Measurements from ENCODE around the gene GOLIM4. TPM values are rescaled to one million over a fixed set of nuclear protein-coding genes. Genes with fewer than 3 reads are reported as not detected.

GOLIM4 gene
- total and polyA plus RNA-seq, 7 experiments from 2014 or later, result 0.43 to 5.5 (median 1.0) TPM; not detected in 2

DNA sequence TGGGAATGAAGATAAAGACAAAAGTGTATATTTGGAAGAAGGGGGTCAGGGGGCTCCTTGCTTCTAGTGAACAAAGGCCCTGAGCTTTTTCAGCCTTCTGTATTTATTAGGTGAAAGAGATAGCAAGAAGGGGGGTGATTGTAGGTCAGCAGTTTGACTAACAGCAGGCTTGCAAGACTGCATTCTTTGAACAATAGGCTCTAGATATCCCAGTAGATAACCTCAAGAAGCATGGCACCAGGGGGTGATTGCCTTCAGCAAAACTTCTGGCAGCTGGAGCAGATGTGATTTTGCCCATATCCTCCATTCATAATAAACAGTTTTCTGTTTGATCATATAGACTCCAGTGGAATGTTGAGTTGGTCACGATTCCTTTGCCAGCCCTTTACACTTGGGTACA, 31.7 kb upstream of the GOLIM4 start:
- no peaks in the 10 kb centered on the region for H3K4me1 Mint-ChIP-seq
- ChIA-PET CTCF (no interaction called here), POLR2A (no interaction called here)
- H3K4me3 Mint-ChIP-seq, result no peak overlapping the region
- DNase-seq (no peak), ATAC-seq (no peak)
- Histone ChIP-seq H3K27ac (ENCODE audit: low read depth, low read length) (no peak overlapping the region), H3K27me3 (ENCODE audit: control insufficient read depth in 2 of 2, insufficient read depth in 2 of 2, low read length in 2 of 2) (no peaks in the 10 kb centered on the region), H3K9me3 (ENCODE audit: control insufficient read depth in 2 of 3, low read length in 3 of 3) (no peaks in the 10 kb centered on the region), H3K4me3 (ENCODE audit: low read length) (no peak overlapping the region), H3K4me1 (ENCODE audit: control insufficient read depth in 2 of 2, insufficient read depth in 2 of 2, low read length in 2 of 2) (no peaks in the 10 kb centered on the region), H3K36me3 (ENCODE audit: control insufficient read depth in 2 of 3, insufficient read depth in 3 of 3, low read length in 3 of 3) (no peaks in the 10 kb centered on the region)
- no peak overlapping the region for H3K27ac Mint-ChIP-seq
- H3K36me3 Mint-ChIP-seq, result peaks cover 0 to 9% (median 0%) of the 10 kb centered on the region in 5 donors
- peaks cover 0 to 11% (median 0%) of the 10 kb centered on the region in 5 donors for H3K27me3 Mint-ChIP-seq
- intact Hi-C loops (cut with micrococcal nuclease), result no loop called here
- peaks cover 0 to 36% (median 7%) of the 10 kb centered on the region in 11 donors for H3K9me3 Mint-ChIP-seq

GRCh38 chr3:168124791-168125190, 29.1 kb upstream of the GOLIM4 start:
- Histone ChIP-seq H3K27ac (ENCODE audit: low read depth, low read length) (no peak overlapping the region), H3K36me3 (ENCODE audit: control insufficient read depth in 2 of 3, insufficient read depth in 3 of 3, low read length in 3 of 3) (no peaks in the 10 kb centered on the region), H3K9me3 (ENCODE audit: control insufficient read depth in 2 of 3, low read length in 3 of 3) (no peaks in the 10 kb centered on the region), H3K4me1 (ENCODE audit: control insufficient read depth in 2 of 2, insufficient read depth in 2 of 2, low read length in 2 of 2) (no peaks in the 10 kb centered on the region), H3K27me3 (ENCODE audit: control insufficient read depth in 2 of 2, insufficient read depth in 2 of 2, low read length in 2 of 2) (no peaks in the 10 kb centered on the region), H3K4me3 (ENCODE audit: low read length) (no peak overlapping the region)
- CTCF ChIA-PET, result no interaction called here
- no peak overlapping the region for H3K4me3 Mint-ChIP-seq
- H3K9me3 Mint-ChIP-seq, result peaks cover 0 to 40% (median 7%) of the 10 kb centered on the region in 11 donors
- H3K27ac Mint-ChIP-seq, result no peak overlapping the region
- POLR2A ChIA-PET, result no interaction called here
- H3K4me1 Mint-ChIP-seq, result no peaks in the 10 kb centered on the region
- intact Hi-C loops (cut with micrococcal nuclease), result no loop called here
- ATAC-seq, result no peak
- H3K27me3 Mint-ChIP-seq, result peaks cover 0 to 11% (median 0%) of the 10 kb centered on the region in 5 donors
- peaks cover 0 to 9% (median 0%) of the 10 kb centered on the region in 5 donors for H3K36me3 Mint-ChIP-seq
- no peak for DNase-seq

- Mint-ChIP-seq H3K27ac (no peak overlapping the region), H3K9me3 (peaks cover 0 to 36% (median 4%) of the 10 kb centered on the region in 11 donors), H3K4me3 (no peak overlapping the region), H3K36me3 (peaks cover 0 to 5% (median 0%) of the 10 kb centered on the region in 5 donors), H3K27me3 (peaks cover 0 to 11% (median 0%) of the 10 kb centered on the region in 5 donors), H3K4me1 (no peaks in the 10 kb centered on the region)
- H3K36me3 ChIP-seq (ENCODE audit: control insufficient read depth in 2 of 3, insufficient read depth in 3 of 3, low read length in 3 of 3), result no peaks in the 10 kb centered on the region
- H3K27me3 ChIP-seq (ENCODE audit: control insufficient read depth in 2 of 2, insufficient read depth in 2 of 2, low read length in 2 of 2), result no peaks in the 10 kb centered on the region
- ATAC-seq (no peak), DNase-seq (no peak)
- no peaks in the 10 kb centered on the region for H3K4me1 ChIP-seq (ENCODE audit: control insufficient read depth in 2 of 2, insufficient read depth in 2 of 2, low read length in 2 of 2)
- intact Hi-C loops (cut with micrococcal nuclease), result no loop called here
- no peak overlapping the region for H3K4me3 ChIP-seq (ENCODE audit: low read length)
- POLR2A ChIA-PET, result no interaction called here
- CTCF ChIA-PET, result no interaction called here
- H3K27ac ChIP-seq (ENCODE audit: low read depth, low read length), result no peak overlapping the region
- no peaks in the 10 kb centered on the region for H3K9me3 ChIP-seq (ENCODE audit: control insufficient read depth in 2 of 3, low read length in 3 of 3)
Observed at GRCh38 chr3:168124291-168124690, 28.6 kb upstream of the GOLIM4 start.

DNA sequence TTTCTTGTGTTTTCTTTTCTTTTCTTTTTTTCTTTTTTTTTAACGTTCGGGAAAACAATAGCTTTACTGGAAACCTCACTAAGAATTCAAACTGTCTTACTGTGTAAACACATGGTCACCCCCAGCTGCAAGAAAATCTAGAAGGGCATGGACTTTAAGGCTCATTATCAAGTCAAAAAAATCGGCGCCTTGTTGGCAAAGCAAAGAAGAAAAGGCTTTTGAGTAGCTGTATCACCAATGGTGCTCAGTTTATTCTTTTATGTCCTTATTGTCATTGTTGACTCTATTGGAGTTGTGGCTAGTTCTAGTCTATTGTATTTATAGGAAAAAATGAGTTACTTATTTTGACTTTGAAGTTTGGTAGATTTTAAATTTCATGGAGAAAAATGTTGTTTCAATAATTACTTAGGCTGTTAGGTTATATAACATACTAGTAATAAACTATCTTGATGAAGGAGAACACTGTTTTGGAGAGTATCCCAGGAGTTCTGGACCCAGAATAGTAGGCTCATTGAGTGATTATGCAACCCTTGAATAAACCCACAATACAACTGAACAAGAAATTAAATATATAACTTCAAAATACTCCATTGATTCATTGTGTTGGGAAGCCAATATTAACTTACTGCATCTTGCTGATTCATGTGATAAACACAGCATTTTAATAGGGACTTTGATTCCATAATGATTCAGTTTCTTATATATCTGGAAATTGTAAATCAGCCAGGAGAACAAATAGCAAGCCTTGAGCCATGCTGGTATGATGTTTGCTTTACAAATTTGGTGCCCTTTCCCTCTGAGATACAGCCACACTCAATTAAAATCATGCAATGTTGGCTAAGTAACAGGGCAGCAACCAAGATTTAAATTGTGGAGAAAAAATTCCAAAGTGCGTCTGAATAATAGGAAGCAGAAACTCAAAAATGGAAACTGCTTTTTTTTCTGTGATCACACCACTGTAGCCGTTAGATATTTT, 27.8 kb upstream of the GOLIM4 start:
- no peak for DNase-seq
- Histone ChIP-seq H3K36me3 (ENCODE audit: control insufficient read depth in 2 of 3, insufficient read depth in 3 of 3, low read length in 3 of 3) (no peaks in the 10 kb centered on the region), H3K4me3 (ENCODE audit: low read length) (no peak overlapping the region), H3K27ac (ENCODE audit: low read depth, low read length) (no peak overlapping the region), H3K27me3 (ENCODE audit: control insufficient read depth in 2 of 2, insufficient read depth in 2 of 2, low read length in 2 of 2) (no peaks in the 10 kb centered on the region), H3K9me3 (ENCODE audit: control insufficient read depth in 2 of 3, low read length in 3 of 3) (no peaks in the 10 kb centered on the region), H3K4me1 (ENCODE audit: control insufficient read depth in 2 of 2, insufficient read depth in 2 of 2, low read length in 2 of 2) (no peaks in the 10 kb centered on the region)
- intact Hi-C loops (cut with micrococcal nuclease), result no loop called here
- H3K4me1 Mint-ChIP-seq, result no peaks in the 10 kb centered on the region
- POLR2A ChIA-PET, result no interaction called here
- H3K27me3 Mint-ChIP-seq, result peaks cover 0 to 11% (median 0%) of the 10 kb centered on the region in 5 donors
- H3K9me3 Mint-ChIP-seq, result peaks cover 0 to 38% (median 4%) of the 10 kb centered on the region in 11 donors
- no peak for ATAC-seq
- peaks cover 0 to 5% (median 0%) of the 10 kb centered on the region in 5 donors for H3K36me3 Mint-ChIP-seq
- CTCF ChIA-PET, result no interaction called here
- H3K4me3 Mint-ChIP-seq, result no peak overlapping the region
- H3K27ac Mint-ChIP-seq, result no peak overlapping the region

DNA sequence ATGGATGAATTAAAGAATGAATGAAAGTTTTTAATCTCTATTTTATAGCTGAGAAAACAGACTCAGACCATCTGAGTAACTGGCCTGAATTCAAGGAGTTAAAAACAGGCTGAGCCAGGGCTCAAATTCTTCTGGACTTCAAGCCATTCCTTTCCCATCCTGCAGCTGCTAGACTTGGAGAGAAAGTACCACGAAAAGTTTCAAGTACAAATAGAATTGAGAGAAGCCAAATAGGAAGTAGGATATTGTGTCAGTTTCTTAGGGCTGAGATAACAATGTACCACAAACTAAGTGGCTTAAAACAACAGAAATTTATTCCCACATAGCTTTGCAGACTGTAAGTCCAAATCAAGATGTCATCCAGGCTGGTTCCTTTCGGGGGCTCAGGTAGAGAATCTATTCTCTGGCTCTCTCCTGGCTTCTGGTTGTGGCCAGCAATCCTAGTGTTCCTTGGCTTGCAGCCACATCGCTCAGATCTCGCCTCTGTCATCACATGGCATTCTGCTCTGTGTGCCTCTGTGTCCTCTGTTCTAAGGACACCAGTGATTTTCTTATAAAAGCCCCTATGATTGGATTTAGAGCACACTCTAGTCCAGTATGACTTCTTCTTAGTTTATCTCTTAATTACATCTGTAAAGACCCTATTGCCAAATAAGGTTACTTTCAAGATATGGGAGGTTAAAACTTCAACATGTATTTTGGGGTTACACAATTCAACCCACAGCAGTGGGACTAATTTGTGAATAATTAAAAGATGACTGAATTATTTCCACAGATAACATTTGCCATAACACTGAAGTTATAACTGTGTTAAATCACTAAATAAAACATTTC, 25.7 kb upstream of the GOLIM4 start:
- intact Hi-C loops (cut with micrococcal nuclease), result no loop called here
- Mint-ChIP-seq H3K4me3 (no peak overlapping the region), H3K36me3 (no peaks in the 10 kb centered on the region), H3K27me3 (peaks cover 0 to 11% (median 0%) of the 10 kb centered on the region in 5 donors), H3K9me3 (peaks cover 0 to 21% (median 1%) of the 10 kb centered on the region in 11 donors), H3K27ac (no peak overlapping the region), H3K4me1 (no peaks in the 10 kb centered on the region)
- ChIA-PET POLR2A (no interaction called here), CTCF (no interaction called here)
- no peak overlapping the region for H3K27ac ChIP-seq (ENCODE audit: low read depth, low read length)
- H3K36me3 ChIP-seq (ENCODE audit: control insufficient read depth in 2 of 3, insufficient read depth in 3 of 3, low read length in 3 of 3), result no peaks in the 10 kb centered on the region
- H3K9me3 ChIP-seq (ENCODE audit: control insufficient read depth in 2 of 3, low read length in 3 of 3), result no peaks in the 10 kb centered on the region
- no peak overlapping the region for H3K4me3 ChIP-seq (ENCODE audit: low read length)
- H3K27me3 ChIP-seq (ENCODE audit: control insufficient read depth in 2 of 2, insufficient read depth in 2 of 2, low read length in 2 of 2), result no peaks in the 10 kb centered on the region
- H3K4me1 ChIP-seq (ENCODE audit: control insufficient read depth in 2 of 2, insufficient read depth in 2 of 2, low read length in 2 of 2), result no peaks in the 10 kb centered on the region
- no peak for ATAC-seq
- no peak for DNase-seq

GRCh38 chr3:168117853-168118313, 22.2 kb upstream of the GOLIM4 start:
- no peaks in the 10 kb centered on the region for H3K4me1 ChIP-seq (ENCODE audit: control insufficient read depth in 2 of 2, insufficient read depth in 2 of 2, low read length in 2 of 2)
- H3K27ac Mint-ChIP-seq, result no peak overlapping the region
- no peak overlapping the region for H3K4me3 Mint-ChIP-seq
- H3K36me3 ChIP-seq (ENCODE audit: control insufficient read depth in 2 of 3, insufficient read depth in 3 of 3, low read length in 3 of 3), result no peaks in the 10 kb centered on the region
- H3K9me3 Mint-ChIP-seq, result peaks cover 0 to 9% (median 0%) of the 10 kb centered on the region in 11 donors
- no peaks in the 10 kb centered on the region for H3K9me3 ChIP-seq (ENCODE audit: control insufficient read depth in 2 of 3, low read length in 3 of 3)
- ATAC-seq, result no peak
- H3K4me3 ChIP-seq (ENCODE audit: low read length), result no peak overlapping the region
- no peaks in the 10 kb centered on the region for H3K4me1 Mint-ChIP-seq
- ChIA-PET CTCF (no interaction called here), POLR2A (no interaction called here)
- H3K27ac ChIP-seq (ENCODE audit: low read depth, low read length), result no peak overlapping the region
- H3K27me3 Mint-ChIP-seq, result peaks cover 0 to 4% (median 0%) of the 10 kb centered on the region in 5 donors
- intact Hi-C loops (cut with micrococcal nuclease), result no loop called here
- H3K36me3 Mint-ChIP-seq, result no peaks in the 10 kb centered on the region
- DNase-seq, result no peak
- H3K27me3 ChIP-seq (ENCODE audit: control insufficient read depth in 2 of 2, insufficient read depth in 2 of 2, low read length in 2 of 2), result no peaks in the 10 kb centered on the region

Data from naive thymus-derived CD4-positive, alpha-beta T cell (primary cell).